ENCODE results near the gene CTRB2. TPM values are rescaled to one million over a fixed set of nuclear protein-coding genes. Genes with fewer than 3 reads are reported as not detected.

The CTRB2 gene
- polyA plus RNA-seq (ENCODE audit: insufficient read length) = not detected
- long read RNA-seq, donor 1 = 0 reads
- long read RNA-seq, donor 2 = 0 reads
- long read RNA-seq, donor 3 = 0 reads
- long read RNA-seq, donor 4 = 0 reads
- long read RNA-seq, donor 5 = 0 reads
- long read RNA-seq, donor 6 = 0 reads
- long read RNA-seq, donor 7 = 0 reads
- long read RNA-seq, donor 8 = 0 reads

- no peak for DNase-seq
Observed at GRCh38 chr16:75206749-75207451, at the start of gene CTRB2. TSS of gene CTRB2 (minus strand) at chr16:75207161. CDS start at chr16:75207141, 20 bp downstream.

- no peak for DNase-seq
Observed at GRCh38 chr16:75256059-75256571, 49.2 kb upstream of the CTRB2 start.

GRCh38 chr16:75254359-75254837 lies 47.4 kb upstream of the CTRB2 start:
- no peak for DNase-seq

- DNase-seq = no peak
Observed at GRCh38 chr16:75252946-75253911, 46.3 kb upstream of the CTRB2 start.

- DNase-seq = no peak
Observed at GRCh38 chr16:75252049-75252864, 45.3 kb upstream of the CTRB2 start.

GRCh38 chr16:75251280-75252048 lies 44.5 kb upstream of the CTRB2 start, which contains the start of gene BCAR1:
TSS of gene BCAR1 (minus strand) at chr16:75251624. CDS start at chr16:75251482, 142 bp downstream.
- peak; percentile 86 for DNase-seq

- no peak for DNase-seq
Observed at GRCh38 chr16:75250809-75251279, 43.9 kb upstream of the CTRB2 start.

- no peak for DNase-seq
Observed at GRCh38 chr16:75250089-75250808, 43.3 kb upstream of the CTRB2 start.

- no peak for DNase-seq
Observed at GRCh38 chr16:75249441-75249840, 42.5 kb upstream of the CTRB2 start.

GRCh38 chr16:75248536-75249380 lies 41.8 kb upstream of the CTRB2 start:
- DNase-seq = no peak

- no peak for DNase-seq
Observed at GRCh38 chr16:75248142-75248535, 41.2 kb upstream of the CTRB2 start.

- DNase-seq = no peak
Observed at GRCh38 chr16:75247249-75247648, 40.3 kb upstream of the CTRB2 start.

- no peak for DNase-seq
Observed at GRCh38 chr16:75246504-75247205, 39.7 kb upstream of the CTRB2 start.

- no peak for DNase-seq
Observed at GRCh38 chr16:75244844-75245758, 38.1 kb upstream of the CTRB2 start.

GRCh38 chr16:75244225-75244809 lies 37.4 kb upstream of the CTRB2 start:
- DNase-seq = no peak

GRCh38 chr16:75243667-75244224 lies 36.8 kb upstream of the CTRB2 start:
- no peak for DNase-seq
